ENCODE measurements around the gene CMTM6. TPM values are rescaled to one million over a fixed set of nuclear protein-coding genes. Genes with fewer than 3 reads are reported as not detected.

Gene CMTM6
- total RNA-seq, 1 donor from 2014 or later, result 54.0 TPM

GRCh38 chr3:32459450-32459849, 43.2 kb downstream of the CMTM6 start:
- no peak for TF ChIP-seq CTCF (IDR thresholded peaks at IDR 0.05)
- H3K27me3 Mint-ChIP-seq (ENCODE audit: low read depth), result no peaks in the 10 kb centered on the region
- peaks cover 6% of the 10 kb centered on the region for H3K4me1 Mint-ChIP-seq (ENCODE audit: low read depth)
- DNase-seq (ENCODE audit: low spot score), result no peak
- no peak overlapping the region for H3K4me3 Mint-ChIP-seq (ENCODE audit: unreplicated experiment)
- no peaks in the 10 kb centered on the region for H3K36me3 Mint-ChIP-seq (ENCODE audit: low read depth)
- no peak overlapping the region for H3K27ac Mint-ChIP-seq (ENCODE audit: unreplicated experiment)
- no peaks in the 10 kb centered on the region for H3K9me3 Mint-ChIP-seq (ENCODE audit: low read depth)

GRCh38 chr3:32457971-32458471, 44.6 kb downstream of the CMTM6 start:
- DNase-seq (ENCODE audit: low spot score), result no peak
- TF ChIP-seq CTCF (IDR thresholded peaks at IDR 0.05), result no peak
- no peak overlapping the region for H3K4me3 Mint-ChIP-seq (ENCODE audit: unreplicated experiment)
- H3K9me3 Mint-ChIP-seq (ENCODE audit: low read depth), result no peaks in the 10 kb centered on the region
- H3K27ac Mint-ChIP-seq (ENCODE audit: unreplicated experiment), result no peak overlapping the region
- no peaks in the 10 kb centered on the region for H3K27me3 Mint-ChIP-seq (ENCODE audit: low read depth)
- H3K36me3 Mint-ChIP-seq (ENCODE audit: low read depth), result no peaks in the 10 kb centered on the region
- H3K4me1 Mint-ChIP-seq (ENCODE audit: low read depth), result peaks cover 15% of the 10 kb centered on the region

- peaks cover 15% of the 10 kb centered on the region for H3K4me1 Mint-ChIP-seq (ENCODE audit: low read depth)
- H3K9me3 Mint-ChIP-seq (ENCODE audit: low read depth), result no peaks in the 10 kb centered on the region
- H3K27ac Mint-ChIP-seq (ENCODE audit: unreplicated experiment), result no peak overlapping the region
- no peak for TF ChIP-seq CTCF (IDR thresholded peaks at IDR 0.05)
- no peaks in the 10 kb centered on the region for H3K27me3 Mint-ChIP-seq (ENCODE audit: low read depth)
- H3K36me3 Mint-ChIP-seq (ENCODE audit: low read depth), result no peaks in the 10 kb centered on the region
- no peak for DNase-seq (ENCODE audit: low spot score)
- H3K4me3 Mint-ChIP-seq (ENCODE audit: unreplicated experiment), result no peak overlapping the region
Measured at GRCh38 chr3:32456429-32457130, 46.1 kb downstream of the CMTM6 start.

GRCh38 chr3:32455609-32456428, 46.8 kb downstream of the CMTM6 start:
- no peak for DNase-seq (ENCODE audit: low spot score)
- H3K36me3 Mint-ChIP-seq (ENCODE audit: low read depth), result no peaks in the 10 kb centered on the region
- H3K27me3 Mint-ChIP-seq (ENCODE audit: low read depth), result no peaks in the 10 kb centered on the region
- H3K9me3 Mint-ChIP-seq (ENCODE audit: low read depth), result no peaks in the 10 kb centered on the region
- H3K4me1 Mint-ChIP-seq (ENCODE audit: low read depth), result peaks cover 15% of the 10 kb centered on the region
- TF ChIP-seq CTCF (IDR thresholded peaks at IDR 0.05), result no peak
- H3K27ac Mint-ChIP-seq (ENCODE audit: unreplicated experiment), result no peak overlapping the region
- H3K4me3 Mint-ChIP-seq (ENCODE audit: unreplicated experiment), result no peak overlapping the region

- DNase-seq (ENCODE audit: low spot score), result no peak
- H3K27me3 Mint-ChIP-seq (ENCODE audit: low read depth), result no peaks in the 10 kb centered on the region
- TF ChIP-seq CTCF (IDR thresholded peaks at IDR 0.05), result no peak
- H3K4me3 Mint-ChIP-seq (ENCODE audit: unreplicated experiment), result no peak overlapping the region
- peaks cover 15% of the 10 kb centered on the region for H3K4me1 Mint-ChIP-seq (ENCODE audit: low read depth)
- H3K27ac Mint-ChIP-seq (ENCODE audit: unreplicated experiment), result no peak overlapping the region
- no peaks in the 10 kb centered on the region for H3K9me3 Mint-ChIP-seq (ENCODE audit: low read depth)
- H3K36me3 Mint-ChIP-seq (ENCODE audit: low read depth), result peaks cover 3% of the 10 kb centered on the region
Measured at GRCh38 chr3:32454731-32455608, 47.7 kb downstream of the CMTM6 start.
